Bronchial epithelial cell (primary cell): ENCODE measurements around the gene APEX1. TPM values are rescaled to one million over a fixed set of nuclear protein-coding genes. Genes with fewer than 3 reads are reported as not detected.

Experiments used
- DNase-seq: peaks from one replicate; pipeline ENCODE4 v3.0.0-alpha.2; 2010; ENCODE audit warnings: low read depth
- FAIRE-seq: peaks from 2 replicates; lab custom pipeline; 2011; peaks lifted over from hg19 to GRCh38; lab: Jason Lieb, UNC
- H3K27me3 ChIP-seq: 2 replicates; pipeline ENCODE4 v1.5.1; 2011; ENCODE audit warnings: low read length; ENCODE audit not compliant: control insufficient read depth, insufficient read depth
- H3K36me3 ChIP-seq: 2 replicates; pipeline ENCODE4 v1.5.1; 2011; ENCODE audit warnings: low read length; ENCODE audit not compliant: control insufficient read depth, insufficient read depth
- H3K4me3 ChIP-seq: 2 replicates; pipeline ENCODE4 v1.5.1; 2011; ENCODE audit warnings: mild to moderate bottlenecking, low read depth, low read length, control low read depth
- CTCF ChIP-seq: IDR thresholded peaks from 2 replicates; pipeline ENCODE4 v1.5.1; 2011; ENCODE audit warnings: mild to moderate bottlenecking, moderate library complexity, low read length, control low read depth, inconsistent platforms; ENCODE audit not compliant: insufficient read depth, severe bottlenecking
- total RNA-seq: library from RNA; depleted of rRNA; stranded (reverse); fragments of >200 nt; gene quantifications from 2 replicates; pipeline ENCODE4 v1.2.1, GENCODE V29; 2014

APEX1 gene
- total RNA-seq, 1 donor from 2014 or later: 56.1 TPM

GRCh38 chr14:20429801-20430669 lies 25.0 kb upstream of the APEX1 start:
- DNase-seq (no peak), FAIRE-seq (no peak)
- Histone ChIP-seq H3K36me3 (no peaks in the 10 kb centered on the region), H3K4me3 (no peak overlapping the region), H3K27me3 (no peaks in the 10 kb centered on the region)
- TF ChIP-seq CTCF: no peak

GRCh38 chr14:20434701-20435581 lies 20.1 kb upstream of the APEX1 start:
- DNase-seq (no peak), FAIRE-seq (no peak)
- Histone ChIP-seq H3K27me3 (peaks cover 2% of the 10 kb centered on the region), H3K36me3 (no peaks in the 10 kb centered on the region), H3K4me3 (no peak overlapping the region)
- TF ChIP-seq CTCF: no peak

GRCh38 chr14:20435582-20436362 lies 19.3 kb upstream of the APEX1 start, which contains the start of gene KLHL33:
Gene KLHL33 (minus strand): TSS chr14:20436166. CDS start chr14:20435811, 355 bp downstream.
- Histone ChIP-seq H3K4me3 (no peak within 1 kb of the TSS), H3K27me3 (peaks cover 2% of the 10 kb centered on the region), H3K36me3 (no peaks in the 10 kb centered on the region)
- no peak for FAIRE-seq
- TF ChIP-seq CTCF: no peak
- no peak for DNase-seq

GRCh38 chr14:20436363-20436755 lies 18.7 kb upstream of the APEX1 start:
- Histone ChIP-seq H3K4me3 (no peak overlapping the region), H3K27me3 (peaks cover 2% of the 10 kb centered on the region), H3K36me3 (no peaks in the 10 kb centered on the region)
- DNase-seq (peak; percentile 55), FAIRE-seq (no peak)
- TF ChIP-seq CTCF: no peak

- no peaks in the 10 kb centered on the region for H3K36me3 ChIP-seq
- no peak for FAIRE-seq
- no peak for TF ChIP-seq CTCF
These were observed 16.4 kb upstream of the APEX1 start for GRCh38 chr14:20438664-20439063.

More at GRCh38 chr14:20438664-20439063, 16.4 kb upstream of the APEX1 start:
- H3K4me3 ChIP-seq: no peak overlapping the region
- H3K27me3 ChIP-seq: peaks cover 2% of the 10 kb centered on the region
- DNase-seq: no peak
